ENCODE results near the gene CDH23.

Gene CDH23

GRCh38 chr10:71423901-71424300, 27.2 kb downstream of the CDH23 start:
- Histone ChIP-seq H3K27me3 (ENCODE audit: insufficient read depth, insufficient read length) (no peaks in the 10 kb centered on the region), H3K4me3 (ENCODE audit: insufficient read length, low read depth) (no peak overlapping the region)

GRCh38 chr10:71424496-71425194, 27.9 kb downstream of the CDH23 start:
- DNase-seq (ENCODE audit: low read depth, low spot score): no peak
- Histone ChIP-seq H3K27me3 (ENCODE audit: insufficient read depth, insufficient read length) (no peaks in the 10 kb centered on the region), H3K4me1 (ENCODE audit: insufficient read depth, insufficient read length) (peaks cover 7% of the 10 kb centered on the region), H3K9me3 (ENCODE audit: insufficient read depth, low read length) (no peaks in the 10 kb centered on the region), H3K4me3 (ENCODE audit: insufficient read length, low read depth) (no peak overlapping the region), H3K36me3 (ENCODE audit: insufficient read depth, insufficient read length, low read length) (no peaks in the 10 kb centered on the region), H3K9ac (ENCODE audit: insufficient read length, low read depth) (peak overlapping the region; percentile 42)
- TF ChIP-seq SUZ12 (IDR thresholded peaks at IDR 0.05; ENCODE audit: extremely low read depth, insufficient read depth, insufficient read length) (no peak), ZNF274 (IDR thresholded peaks at IDR 0.05; ENCODE audit: low read depth, low read length) (no peak)

More at GRCh38 chr10:71423901-71424300, 27.2 kb downstream of the CDH23 start:
- H3K4me1 ChIP-seq (ENCODE audit: insufficient read depth, insufficient read length): peaks cover 7% of the 10 kb centered on the region
- no peak overlapping the region for H3K9ac ChIP-seq (ENCODE audit: insufficient read length, low read depth)
- no peak for DNase-seq (ENCODE audit: low read depth, low spot score)
- no peaks in the 10 kb centered on the region for H3K36me3 ChIP-seq (ENCODE audit: insufficient read depth, insufficient read length, low read length)
- TF ChIP-seq YY1 (IDR thresholded peaks at IDR 0.05; ENCODE audit: insufficient read depth, insufficient read length): no peak
- no peaks in the 10 kb centered on the region for H3K9me3 ChIP-seq (ENCODE audit: insufficient read depth, low read length)

GRCh38 chr10:71426058-71426605, 29.4 kb downstream of the CDH23 start:
- no peak for DNase-seq (ENCODE audit: low read depth, low spot score)
- Histone ChIP-seq H3K9me3 (ENCODE audit: insufficient read depth, low read length) (no peaks in the 10 kb centered on the region), H3K36me3 (ENCODE audit: insufficient read depth, insufficient read length, low read length) (no peaks in the 10 kb centered on the region), H3K4me1 (ENCODE audit: insufficient read depth, insufficient read length) (peaks cover 7% of the 10 kb centered on the region), H3K9ac (ENCODE audit: insufficient read length, low read depth) (no peak overlapping the region), H3K27me3 (ENCODE audit: insufficient read depth, insufficient read length) (no peaks in the 10 kb centered on the region), H3K4me3 (ENCODE audit: insufficient read length, low read depth) (no peak overlapping the region)
- TF ChIP-seq YY1 (IDR thresholded peaks at IDR 0.05; ENCODE audit: insufficient read depth, insufficient read length): no peak
- TF ChIP-seq SUZ12 (IDR thresholded peaks at IDR 0.05; ENCODE audit: extremely low read depth, insufficient read depth, insufficient read length): no peak
- no peak for TF ChIP-seq ZNF274 (IDR thresholded peaks at IDR 0.05; ENCODE audit: low read depth, low read length)

- no peak overlapping the region for H3K4me3 ChIP-seq (ENCODE audit: insufficient read length, low read depth)
- H3K36me3 ChIP-seq (ENCODE audit: insufficient read depth, insufficient read length, low read length): no peaks in the 10 kb centered on the region
- no peaks in the 10 kb centered on the region for H3K9me3 ChIP-seq (ENCODE audit: insufficient read depth, low read length)
- H3K9ac ChIP-seq (ENCODE audit: insufficient read length, low read depth): no peak overlapping the region
- peaks cover 8% of the 10 kb centered on the region for H3K4me1 ChIP-seq (ENCODE audit: insufficient read depth, insufficient read length)
- H3K27me3 ChIP-seq (ENCODE audit: insufficient read depth, insufficient read length): no peaks in the 10 kb centered on the region
- DNase-seq (ENCODE audit: low read depth, low spot score): no peak
- TF ChIP-seq SUZ12 (IDR thresholded peaks at IDR 0.05; ENCODE audit: extremely low read depth, insufficient read depth, insufficient read length) (no peak), YY1 (IDR thresholded peaks at IDR 0.05; ENCODE audit: insufficient read depth, insufficient read length) (no peak)
These were observed 30.5 kb downstream of the CDH23 start for GRCh38 chr10:71427246-71427645.

- Histone ChIP-seq H3K9me3 (ENCODE audit: insufficient read depth, low read length) (no peaks in the 10 kb centered on the region), H3K27me3 (ENCODE audit: insufficient read depth, insufficient read length) (no peaks in the 10 kb centered on the region), H3K36me3 (ENCODE audit: insufficient read depth, insufficient read length, low read length) (no peaks in the 10 kb centered on the region), H3K4me3 (ENCODE audit: insufficient read length, low read depth) (no peak overlapping the region), H3K4me1 (ENCODE audit: insufficient read depth, insufficient read length) (peaks cover 14% of the 10 kb centered on the region), H3K9ac (ENCODE audit: insufficient read length, low read depth) (no peak overlapping the region)
- TF ChIP-seq ZNF274 (IDR thresholded peaks at IDR 0.05; ENCODE audit: low read depth, low read length) (no peak), YY1 (IDR thresholded peaks at IDR 0.05; ENCODE audit: insufficient read depth, insufficient read length) (no peak), SUZ12 (IDR thresholded peaks at IDR 0.05; ENCODE audit: extremely low read depth, insufficient read depth, insufficient read length) (no peak)
- DNase-seq (ENCODE audit: low read depth, low spot score): no peak
These were observed 32.6 kb downstream of the CDH23 start for GRCh38 chr10:71429304-71429703.

- Histone ChIP-seq H3K4me1 (ENCODE audit: insufficient read depth, insufficient read length) (peaks cover 16% of the 10 kb centered on the region), H3K36me3 (ENCODE audit: insufficient read depth, insufficient read length, low read length) (no peaks in the 10 kb centered on the region), H3K9me3 (ENCODE audit: insufficient read depth, low read length) (no peaks in the 10 kb centered on the region), H3K27me3 (ENCODE audit: insufficient read depth, insufficient read length) (no peaks in the 10 kb centered on the region), H3K9ac (ENCODE audit: insufficient read length, low read depth) (no peak overlapping the region), H3K4me3 (ENCODE audit: insufficient read length, low read depth) (no peak overlapping the region)
- TF ChIP-seq ZNF274 (IDR thresholded peaks at IDR 0.05; ENCODE audit: low read depth, low read length) (no peak), YY1 (IDR thresholded peaks at IDR 0.05; ENCODE audit: insufficient read depth, insufficient read length) (no peak), SUZ12 (IDR thresholded peaks at IDR 0.05; ENCODE audit: extremely low read depth, insufficient read depth, insufficient read length) (no peak)
- DNase-seq (ENCODE audit: low read depth, low spot score): no peak
These were observed 33.2 kb downstream of the CDH23 start for GRCh38 chr10:71429929-71430328.

- Histone ChIP-seq H3K9ac (ENCODE audit: insufficient read length, low read depth) (no peak overlapping the region), H3K27me3 (ENCODE audit: insufficient read depth, insufficient read length) (no peaks in the 10 kb centered on the region), H3K9me3 (ENCODE audit: insufficient read depth, low read length) (no peaks in the 10 kb centered on the region), H3K4me3 (ENCODE audit: insufficient read length, low read depth) (no peak overlapping the region), H3K36me3 (ENCODE audit: insufficient read depth, insufficient read length, low read length) (no peaks in the 10 kb centered on the region), H3K4me1 (ENCODE audit: insufficient read depth, insufficient read length) (peaks cover 12% of the 10 kb centered on the region)
- no peak for DNase-seq (ENCODE audit: low read depth, low spot score)
- TF ChIP-seq YY1 (IDR thresholded peaks at IDR 0.05; ENCODE audit: insufficient read depth, insufficient read length) (no peak), ZNF274 (IDR thresholded peaks at IDR 0.05; ENCODE audit: low read depth, low read length) (no peak), SUZ12 (IDR thresholded peaks at IDR 0.05; ENCODE audit: extremely low read depth, insufficient read depth, insufficient read length) (no peak)
These were observed 34.8 kb downstream of the CDH23 start for GRCh38 chr10:71431239-71432100.

Data from NT2/D1 (cell line).